BJ (cell line): ENCODE measurements around the gene NPS. TPM values are rescaled to one million over a fixed set of nuclear protein-coding genes. Genes with fewer than 3 reads are reported as not detected.

Source experiments
- CTCF ChIA-PET: fragments of 350-600 bp; formaldehyde crosslinking; extraction: SDS; loops from one replicate; lab custom pipeline; 2021; ENCODE audit warnings: antibody characterized with exemption, inconsistent platforms; lab: Yijun Ruan, JAX
- POLR2A ChIA-PET: fragments of 300-600 bp; sonication (Branson Sonifier 250); formaldehyde crosslinking; extraction: SDS; loops from one replicate; lab custom pipeline; 2021; ENCODE audit warnings: antibody characterized with exemption; lab: Charles Lee
- DNase-seq: peaks from one replicate; pipeline ENCODE4 v3.0.0-alpha.2; 2011; ENCODE audit warnings: low read depth
- H3K27me3 ChIP-seq: 2 replicates; pipeline ENCODE4 v1.6.0; 2011; ENCODE audit warnings: low read length; ENCODE audit not compliant: control insufficient read depth, insufficient read depth
- H3K36me3 ChIP-seq: 2 replicates; pipeline ENCODE4 v1.5.1; 2011; ENCODE audit warnings: low read length; ENCODE audit not compliant: control insufficient read depth, insufficient read depth
- H3K4me3 ChIP-seq: 2 replicates; pipeline ENCODE4 v1.5.1; 2011; ENCODE audit warnings: low read depth, mild to moderate bottlenecking, control low read depth, low read length
- CTCF ChIP-seq: IDR thresholded peaks from 2 replicates; pipeline ENCODE4 v1.5.1; 2011; ENCODE audit warnings: low read depth, mild to moderate bottlenecking, control low read depth, inconsistent platforms, low read length, moderate library complexity; ENCODE audit not compliant: insufficient read depth
- polyA plus RNA-seq: library from polyadenylated mRNA; depleted of rRNA; stranded (reverse); fragments of >200 nt; gene quantifications from 2 replicates; pipeline ENCODE4 v1.2.3, GENCODE V29; 2011

NPS gene
- polyA plus RNA-seq, 1 experiment, result not detected

GRCh38 chr10:127578259-127578960 is 29.3 kb downstream of the NPS start:
- ChIA-PET POLR2A (no interaction called here), CTCF (interaction anchor here (0.6 to 1.2 kb wide), 5 partner anchors 9 to 770 kb away, joined by 3 read pairs; no protein-coding TSS in a partner anchor)
- H3K27me3 ChIP-seq, result no peaks in the 10 kb centered on the region
- TF ChIP-seq CTCF, result no peak
- no peaks in the 10 kb centered on the region for H3K36me3 ChIP-seq
- H3K4me3 ChIP-seq, result no peak overlapping the region
- DNase-seq, result no peak

GRCh38 chr10:127578961-127579305 is 29.8 kb downstream of the NPS start:
- no peaks in the 10 kb centered on the region for H3K36me3 ChIP-seq
- DNase-seq, result no peak
- no peaks in the 10 kb centered on the region for H3K27me3 ChIP-seq
- ChIA-PET POLR2A (no interaction called here), CTCF (interaction anchor here (0.8 to 1.2 kb wide), 3 partner anchors 9 to 335 kb away, joined by 3 read pairs; no protein-coding TSS in a partner anchor)
- no peak for TF ChIP-seq CTCF
- H3K4me3 ChIP-seq, result no peak overlapping the region

GRCh38 chr10:127579640-127580039 is 30.5 kb downstream of the NPS start:
- ChIA-PET CTCF (interaction anchor here (1.2 kb wide), 1 partner anchor 336 kb away, joined by 3 read pairs; no protein-coding TSS in a partner anchor), POLR2A (no interaction called here)
- DNase-seq, result no peak
- Histone ChIP-seq H3K4me3 (no peak overlapping the region), H3K27me3 (no peaks in the 10 kb centered on the region), H3K36me3 (no peaks in the 10 kb centered on the region)
- no peak for TF ChIP-seq CTCF

DNA sequence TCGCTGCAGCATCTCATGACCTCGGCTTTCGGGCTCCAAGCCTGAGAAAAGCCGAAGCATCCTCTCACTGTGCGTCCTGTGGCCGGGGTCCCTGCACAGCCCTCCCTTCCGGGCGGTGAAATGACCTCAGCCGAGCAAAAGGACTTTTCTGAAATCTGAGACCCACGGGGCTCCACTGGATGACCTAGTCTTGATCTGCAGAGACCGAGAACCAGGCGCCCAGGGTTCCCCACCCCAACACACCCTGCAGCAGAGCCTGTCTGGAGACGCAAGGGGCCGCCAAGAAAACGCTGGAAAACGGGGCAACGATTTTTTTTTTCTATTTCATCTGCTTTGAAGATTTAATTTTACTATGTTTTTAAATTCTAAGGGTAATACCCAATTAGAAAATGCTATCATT is 31.7 kb downstream of the NPS start:
- no peak for TF ChIP-seq CTCF
- POLR2A ChIA-PET, result no interaction called here
- Histone ChIP-seq H3K4me3 (no peak overlapping the region), H3K27me3 (no peaks in the 10 kb centered on the region), H3K36me3 (no peaks in the 10 kb centered on the region)
- no peak for DNase-seq
- CTCF ChIA-PET, result no interaction called here

DNA sequence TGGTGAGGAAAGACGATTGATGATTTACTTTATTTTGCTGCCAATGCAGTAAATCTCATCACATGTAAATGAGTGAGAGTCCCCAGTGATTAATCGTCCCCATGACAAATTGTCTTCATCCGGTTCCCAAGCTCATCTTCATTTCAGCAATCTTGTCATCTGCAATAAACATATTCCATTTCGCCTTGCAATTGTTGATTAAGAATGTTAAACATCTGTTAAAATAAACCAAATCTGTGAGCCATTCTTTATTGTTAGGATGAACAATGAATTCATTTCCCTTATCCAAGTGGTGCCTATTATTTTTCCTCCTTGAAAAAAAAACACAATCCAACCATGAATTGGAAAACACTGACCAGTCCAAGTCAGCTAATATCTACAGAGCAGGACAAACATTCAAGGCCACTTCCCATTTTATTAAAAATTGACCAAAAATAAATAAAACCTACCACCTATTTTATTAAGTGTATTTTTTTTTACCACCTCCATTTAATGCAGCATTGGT is 36.5 kb downstream of the NPS start:
- no peak for TF ChIP-seq CTCF
- H3K4me3 ChIP-seq, result no peak overlapping the region
- POLR2A ChIA-PET, result no interaction called here
- DNase-seq, result no peak
- H3K36me3 ChIP-seq, result no peaks in the 10 kb centered on the region
- CTCF ChIA-PET, result interaction anchor here (0.6 kb wide), 1 partner anchor 834 kb away, joined by 3 read pairs; no protein-coding TSS in a partner anchor
- no peaks in the 10 kb centered on the region for H3K27me3 ChIP-seq
